ENCODE measurements around the gene CD58. TPM values are rescaled to one million over a fixed set of nuclear protein-coding genes. Genes with fewer than 3 reads are reported as not detected.

The CD58 gene
- total RNA-seq, result 16.8 and 23.1 TPM in 2 replicates

GRCh38 chr1:116570358-116571214 lies at the start of gene CD58:
Gene CD58, minus strand, starts transcription at chr1:116571026. Its CDS starts 54 bp downstream, at chr1:116570972.

Small RNAs within 50 kb of the gene (small RNA-seq; reads per million reads assigned to genes)
- not detected for gene MIR548AC

Other genes starting within 250 kb of the CD58 start
- gene ATP1A1, start 197.8 kb downstream of the CD58 start, total RNA-seq, result 103 and 117 TPM in 2 replicates
- 0.39 and 1.5 TPM in 2 replicates for gene IGSF3, start 96.7 kb upstream of the CD58 start, total RNA-seq
- gene CD2, start 183.4 kb upstream of the CD58 start, total RNA-seq, result not detected in 2 replicates

All from subcutaneous preadipocyte (primary cell).